Measurements from ENCODE around the gene GJC1.

DNA sequence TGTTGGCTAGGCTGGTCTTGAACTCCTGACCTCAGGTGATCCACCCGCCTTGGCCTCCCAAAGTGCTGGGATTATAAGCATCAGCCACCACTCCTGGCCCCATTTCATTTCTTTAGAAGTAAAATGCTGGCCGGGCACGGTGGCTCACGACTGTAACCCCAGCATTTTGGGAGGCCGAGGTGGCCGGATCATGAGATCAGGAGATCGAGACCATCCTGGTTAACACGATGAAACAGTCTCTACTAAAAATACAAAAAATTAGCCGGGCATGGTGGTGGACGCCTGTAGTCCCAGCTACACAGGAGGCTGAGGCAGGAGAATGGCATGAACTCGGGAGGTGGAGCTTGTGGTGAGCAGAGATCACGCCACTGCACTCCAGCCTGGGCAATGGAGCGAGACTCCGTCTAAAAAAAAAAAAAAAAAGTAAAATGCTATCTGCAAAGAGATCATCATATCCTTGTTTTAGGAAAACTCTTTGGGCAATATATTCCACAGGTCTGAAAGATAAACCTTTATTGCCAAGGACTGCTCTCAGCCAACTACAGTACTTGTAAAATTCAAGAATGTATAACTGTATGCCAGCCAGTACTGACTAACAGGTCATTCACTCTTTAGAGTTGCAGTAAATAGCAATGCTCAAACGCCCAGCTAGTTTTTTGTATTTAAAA is 3.8 kb downstream of the GJC1 start:
- no peak for TF ChIP-seq POLR2A (IDR thresholded peaks at IDR 0.05)
- TF ChIP-seq, protein P1, sequence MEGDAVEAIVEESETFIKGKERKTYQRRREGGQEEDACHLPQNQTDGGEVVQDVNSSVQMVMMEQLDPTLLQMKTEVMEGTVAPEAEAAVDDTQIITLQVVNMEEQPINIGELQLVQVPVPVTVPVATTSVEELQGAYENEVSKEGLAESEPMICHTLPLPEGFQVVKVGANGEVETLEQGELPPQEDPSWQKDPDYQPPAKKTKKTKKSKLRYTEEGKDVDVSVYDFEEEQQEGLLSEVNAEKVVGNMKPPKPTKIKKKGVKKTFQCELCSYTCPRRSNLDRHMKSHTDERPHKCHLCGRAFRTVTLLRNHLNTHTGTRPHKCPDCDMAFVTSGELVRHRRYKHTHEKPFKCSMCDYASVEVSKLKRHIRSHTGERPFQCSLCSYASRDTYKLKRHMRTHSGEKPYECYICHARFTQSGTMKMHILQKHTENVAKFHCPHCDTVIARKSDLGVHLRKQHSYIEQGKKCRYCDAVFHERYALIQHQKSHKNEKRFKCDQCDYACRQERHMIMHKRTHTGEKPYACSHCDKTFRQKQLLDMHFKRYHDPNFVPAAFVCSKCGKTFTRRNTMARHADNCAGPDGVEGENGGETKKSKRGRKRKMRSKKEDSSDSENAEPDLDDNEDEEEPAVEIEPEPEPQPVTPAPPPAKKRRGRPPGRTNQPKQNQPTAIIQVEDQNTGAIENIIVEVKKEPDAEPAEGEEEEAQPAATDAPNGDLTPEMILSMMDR (IDR thresholded peaks at IDR 0.05 in 4 of 5, conservative IDR thresholded peaks at IDR 0.05 in 1 of 5) = no peak

Measured in gastrocnemius medialis (tissue), 4 donors.